ENCODE measurements around the gene ITGB5.

DNA sequence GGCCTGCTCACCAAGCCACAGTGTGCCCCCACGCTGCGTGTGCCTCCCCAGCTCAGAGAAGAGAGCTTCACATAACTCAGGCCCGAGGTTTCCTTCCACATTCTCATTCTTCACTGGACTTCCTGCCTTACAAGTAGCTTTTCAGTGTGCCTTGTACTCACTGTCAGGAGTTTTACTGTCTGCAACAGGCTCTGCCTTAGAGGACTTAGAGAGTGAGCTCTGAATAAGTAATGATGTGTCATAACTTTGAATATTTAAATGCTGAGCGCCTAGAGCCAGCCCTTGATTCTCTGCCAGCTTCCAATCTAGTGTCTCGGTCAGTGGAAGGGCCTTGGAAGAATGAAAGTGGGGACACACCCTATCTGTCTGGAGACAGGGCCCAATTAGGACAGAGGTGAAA lies 41.8 kb downstream of the ITGB5 start:
- TF ChIP-seq EZH2 (IDR thresholded peaks at IDR 0.05; ENCODE audit: borderline replicate concordance, low read length) = no peak
- TF ChIP-seq, protein P1, sequence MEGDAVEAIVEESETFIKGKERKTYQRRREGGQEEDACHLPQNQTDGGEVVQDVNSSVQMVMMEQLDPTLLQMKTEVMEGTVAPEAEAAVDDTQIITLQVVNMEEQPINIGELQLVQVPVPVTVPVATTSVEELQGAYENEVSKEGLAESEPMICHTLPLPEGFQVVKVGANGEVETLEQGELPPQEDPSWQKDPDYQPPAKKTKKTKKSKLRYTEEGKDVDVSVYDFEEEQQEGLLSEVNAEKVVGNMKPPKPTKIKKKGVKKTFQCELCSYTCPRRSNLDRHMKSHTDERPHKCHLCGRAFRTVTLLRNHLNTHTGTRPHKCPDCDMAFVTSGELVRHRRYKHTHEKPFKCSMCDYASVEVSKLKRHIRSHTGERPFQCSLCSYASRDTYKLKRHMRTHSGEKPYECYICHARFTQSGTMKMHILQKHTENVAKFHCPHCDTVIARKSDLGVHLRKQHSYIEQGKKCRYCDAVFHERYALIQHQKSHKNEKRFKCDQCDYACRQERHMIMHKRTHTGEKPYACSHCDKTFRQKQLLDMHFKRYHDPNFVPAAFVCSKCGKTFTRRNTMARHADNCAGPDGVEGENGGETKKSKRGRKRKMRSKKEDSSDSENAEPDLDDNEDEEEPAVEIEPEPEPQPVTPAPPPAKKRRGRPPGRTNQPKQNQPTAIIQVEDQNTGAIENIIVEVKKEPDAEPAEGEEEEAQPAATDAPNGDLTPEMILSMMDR (conservative IDR thresholded peaks at IDR 0.05 in 1 of 2, IDR thresholded peaks at IDR 0.05 in 1 of 2; ENCODE audit: extremely low read depth in 1 of 2, insufficient read depth in 1 of 2, low read depth in 1 of 2, low read length in 2 of 2) = no peak
